ENCODE measurements around the gene MAT1A.

The MAT1A gene

GRCh38 chr10:80289451-80290287 is at the start of gene MAT1A:
MAT1A (minus strand) TSS chr10:80289658; CDS start chr10:80289423, 235 bp downstream.
- no peak within 1 kb of the TSS for H3K27ac ChIP-seq (ENCODE audit: low read depth, low read length)
- H3K4me3 ChIP-seq (ENCODE audit: low read depth, low read length), result peak within 1 kb of the TSS; percentile 36
- H3K4me1 ChIP-seq (ENCODE audit: control insufficient read depth, insufficient read depth, low read length), result peaks cover 9% of the 10 kb centered on the region
- peak within 1 kb of the TSS; percentile 43; the same call in 1 of the 2 replicates for H3K9ac ChIP-seq (ENCODE audit: low read depth, low read length)
- H3K27me3 ChIP-seq (ENCODE audit: control insufficient read depth, insufficient read depth, low read length), result 0 out of 2 replicates have a peak, but pooled peaks cover 2% of the 10 kb centered on the region
- H3K9me3 ChIP-seq (ENCODE audit: control insufficient read depth, insufficient read depth, low read length), result no peaks in the 10 kb centered on the region
- H3K36me3 ChIP-seq (ENCODE audit: control insufficient read depth, insufficient read depth, low read length), result no peaks in the 10 kb centered on the region

GRCh38 chr10:80333983-80334382 is 44.5 kb upstream of the MAT1A start:
- Histone ChIP-seq H3K9me3 (ENCODE audit: control insufficient read depth, insufficient read depth, low read length) (no peaks in the 10 kb centered on the region), H3K27me3 (ENCODE audit: control insufficient read depth, insufficient read depth, low read length) (no peaks in the 10 kb centered on the region), H3K4me1 (ENCODE audit: control insufficient read depth, insufficient read depth, low read length) (no peaks in the 10 kb centered on the region)

GRCh38 chr10:80324891-80325364 is 35.5 kb upstream of the MAT1A start:
- Histone ChIP-seq H3K36me3 (ENCODE audit: control insufficient read depth, insufficient read depth, low read length) (no peaks in the 10 kb centered on the region), H3K9me3 (ENCODE audit: control insufficient read depth, insufficient read depth, low read length) (no peaks in the 10 kb centered on the region), H3K9ac (ENCODE audit: low read depth, low read length) (no peak overlapping the region), H3K4me3 (ENCODE audit: low read depth, low read length) (no peak overlapping the region), H3K27ac (ENCODE audit: low read depth, low read length) (no peak overlapping the region), H3K4me1 (ENCODE audit: control insufficient read depth, insufficient read depth, low read length) (peaks cover 7% of the 10 kb centered on the region), H3K27me3 (ENCODE audit: control insufficient read depth, insufficient read depth, low read length) (no peaks in the 10 kb centered on the region)

More at GRCh38 chr10:80333983-80334382, 44.5 kb upstream of the MAT1A start:
- Histone ChIP-seq H3K4me3 (ENCODE audit: low read depth, low read length) (no peak overlapping the region), H3K36me3 (ENCODE audit: control insufficient read depth, insufficient read depth, low read length) (no peaks in the 10 kb centered on the region), H3K27ac (ENCODE audit: low read depth, low read length) (no peak overlapping the region), H3K9ac (ENCODE audit: low read depth, low read length) (no peak overlapping the region)

- H3K27me3 ChIP-seq (ENCODE audit: control insufficient read depth, insufficient read depth, low read length), result no peaks in the 10 kb centered on the region
- H3K27ac ChIP-seq (ENCODE audit: low read depth, low read length), result no peak overlapping the region
- H3K9ac ChIP-seq (ENCODE audit: low read depth, low read length), result no peak overlapping the region
- no peaks in the 10 kb centered on the region for H3K9me3 ChIP-seq (ENCODE audit: control insufficient read depth, insufficient read depth, low read length)
- peaks cover 7% of the 10 kb centered on the region for H3K4me1 ChIP-seq (ENCODE audit: control insufficient read depth, insufficient read depth, low read length)
- no peaks in the 10 kb centered on the region for H3K36me3 ChIP-seq (ENCODE audit: control insufficient read depth, insufficient read depth, low read length)
- no peak overlapping the region for H3K4me3 ChIP-seq (ENCODE audit: low read depth, low read length)
These were observed 34.6 kb upstream of the MAT1A start for GRCh38 chr10:80324086-80324485.

DNA sequence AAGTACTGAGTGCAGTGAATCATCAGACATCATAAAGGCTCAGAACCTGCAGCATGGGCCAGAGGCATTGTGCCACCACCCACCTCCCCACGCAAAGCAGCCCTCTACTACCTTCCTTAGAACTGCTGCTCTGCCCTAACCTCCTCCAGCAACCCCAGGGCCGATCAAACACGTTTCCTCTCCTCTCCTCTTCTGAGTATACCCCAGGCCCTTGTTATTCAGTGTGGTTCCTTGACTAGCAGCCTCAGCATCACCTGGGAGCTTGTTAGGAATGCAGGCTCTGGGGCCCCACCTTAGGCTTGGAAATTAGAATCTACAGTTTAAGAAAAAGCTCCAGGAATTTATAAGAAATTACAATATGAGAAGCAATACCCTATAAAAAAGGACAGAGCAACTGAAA is 33.9 kb upstream of the MAT1A start:
- H3K36me3 ChIP-seq (ENCODE audit: control insufficient read depth, insufficient read depth, low read length), result no peaks in the 10 kb centered on the region
- H3K4me1 ChIP-seq (ENCODE audit: control insufficient read depth, insufficient read depth, low read length), result peaks cover 7% of the 10 kb centered on the region
- H3K27ac ChIP-seq (ENCODE audit: low read depth, low read length), result no peak overlapping the region
- no peaks in the 10 kb centered on the region for H3K27me3 ChIP-seq (ENCODE audit: control insufficient read depth, insufficient read depth, low read length)
- no peak overlapping the region for H3K4me3 ChIP-seq (ENCODE audit: low read depth, low read length)
- H3K9ac ChIP-seq (ENCODE audit: low read depth, low read length), result no peak overlapping the region
- no peaks in the 10 kb centered on the region for H3K9me3 ChIP-seq (ENCODE audit: control insufficient read depth, insufficient read depth, low read length)

- H3K27me3 ChIP-seq (ENCODE audit: control insufficient read depth, insufficient read depth, low read length), result no peaks in the 10 kb centered on the region
- H3K27ac ChIP-seq (ENCODE audit: low read depth, low read length), result no peak overlapping the region
- no peaks in the 10 kb centered on the region for H3K36me3 ChIP-seq (ENCODE audit: control insufficient read depth, insufficient read depth, low read length)
- H3K4me3 ChIP-seq (ENCODE audit: low read depth, low read length), result no peak overlapping the region
- H3K4me1 ChIP-seq (ENCODE audit: control insufficient read depth, insufficient read depth, low read length), result peaks cover 7% of the 10 kb centered on the region
- no peak overlapping the region for H3K9ac ChIP-seq (ENCODE audit: low read depth, low read length)
- H3K9me3 ChIP-seq (ENCODE audit: control insufficient read depth, insufficient read depth, low read length), result no peaks in the 10 kb centered on the region
These were observed 33.3 kb upstream of the MAT1A start for GRCh38 chr10:80322711-80323110.

GRCh38 chr10:80322158-80322557 is 32.7 kb upstream of the MAT1A start:
- Histone ChIP-seq H3K27ac (ENCODE audit: low read depth, low read length) (no peak overlapping the region), H3K36me3 (ENCODE audit: control insufficient read depth, insufficient read depth, low read length) (no peaks in the 10 kb centered on the region), H3K9me3 (ENCODE audit: control insufficient read depth, insufficient read depth, low read length) (no peaks in the 10 kb centered on the region), H3K4me3 (ENCODE audit: low read depth, low read length) (no peak overlapping the region), H3K4me1 (ENCODE audit: control insufficient read depth, insufficient read depth, low read length) (peaks cover 7% of the 10 kb centered on the region), H3K27me3 (ENCODE audit: control insufficient read depth, insufficient read depth, low read length) (no peaks in the 10 kb centered on the region), H3K9ac (ENCODE audit: low read depth, low read length) (no peak overlapping the region)

- no peaks in the 10 kb centered on the region for H3K27me3 ChIP-seq (ENCODE audit: control insufficient read depth, insufficient read depth, low read length)
- no peak overlapping the region for H3K9ac ChIP-seq (ENCODE audit: low read depth, low read length)
- H3K36me3 ChIP-seq (ENCODE audit: control insufficient read depth, insufficient read depth, low read length), result no peaks in the 10 kb centered on the region
- H3K4me3 ChIP-seq (ENCODE audit: low read depth, low read length), result no peak overlapping the region
- H3K9me3 ChIP-seq (ENCODE audit: control insufficient read depth, insufficient read depth, low read length), result no peaks in the 10 kb centered on the region
- no peak overlapping the region for H3K27ac ChIP-seq (ENCODE audit: low read depth, low read length)
- peaks cover 7% of the 10 kb centered on the region for H3K4me1 ChIP-seq (ENCODE audit: control insufficient read depth, insufficient read depth, low read length)
These were observed 31.7 kb upstream of the MAT1A start for GRCh38 chr10:80321183-80321582.

GRCh38 chr10:80320377-80320776 is 30.9 kb upstream of the MAT1A start:
- Histone ChIP-seq H3K27me3 (ENCODE audit: control insufficient read depth, insufficient read depth, low read length) (no peaks in the 10 kb centered on the region), H3K9me3 (ENCODE audit: control insufficient read depth, insufficient read depth, low read length) (no peaks in the 10 kb centered on the region), H3K4me3 (ENCODE audit: low read depth, low read length) (no peak overlapping the region), H3K9ac (ENCODE audit: low read depth, low read length) (no peak overlapping the region), H3K27ac (ENCODE audit: low read depth, low read length) (no peak overlapping the region), H3K4me1 (ENCODE audit: control insufficient read depth, insufficient read depth, low read length) (peaks cover 7% of the 10 kb centered on the region), H3K36me3 (ENCODE audit: control insufficient read depth, insufficient read depth, low read length) (no peaks in the 10 kb centered on the region)

- Histone ChIP-seq H3K27ac (ENCODE audit: low read depth, low read length) (no peak overlapping the region), H3K27me3 (ENCODE audit: control insufficient read depth, insufficient read depth, low read length) (no peaks in the 10 kb centered on the region)
These were observed 30.4 kb upstream of the MAT1A start for GRCh38 chr10:80319725-80320290.

DNA sequence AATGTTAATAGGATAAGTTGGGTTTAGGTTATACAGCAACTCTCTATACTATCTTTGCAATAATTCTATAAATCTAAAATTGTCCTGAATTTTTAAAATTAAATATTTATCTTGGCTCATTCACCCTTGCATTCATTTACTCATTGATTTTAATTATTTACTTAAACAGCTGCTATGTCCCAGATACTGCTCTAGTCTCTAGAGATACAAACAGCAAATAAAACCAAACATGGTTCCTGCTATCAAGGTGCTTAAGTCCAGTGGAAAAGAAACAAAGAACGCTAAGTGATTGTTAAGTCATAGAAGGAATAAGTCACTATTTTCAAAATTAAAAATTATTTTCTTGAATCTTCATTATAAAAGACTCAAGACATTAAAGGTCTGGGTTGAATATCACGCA is 29.9 kb upstream of the MAT1A start:
- H3K36me3 ChIP-seq (ENCODE audit: control insufficient read depth, insufficient read depth, low read length), result no peaks in the 10 kb centered on the region
- H3K27ac ChIP-seq (ENCODE audit: low read depth, low read length), result no peak overlapping the region

More at GRCh38 chr10:80319725-80320290, 30.4 kb upstream of the MAT1A start:
- H3K4me3 ChIP-seq (ENCODE audit: low read depth, low read length), result no peak overlapping the region
- no peak overlapping the region for H3K9ac ChIP-seq (ENCODE audit: low read depth, low read length)
- H3K4me1 ChIP-seq (ENCODE audit: control insufficient read depth, insufficient read depth, low read length), result peaks cover 1% of the 10 kb centered on the region
- H3K36me3 ChIP-seq (ENCODE audit: control insufficient read depth, insufficient read depth, low read length), result no peaks in the 10 kb centered on the region
- H3K9me3 ChIP-seq (ENCODE audit: control insufficient read depth, insufficient read depth, low read length), result no peaks in the 10 kb centered on the region

More for the DNA sequence above, 29.9 kb upstream of the MAT1A start:
- H3K4me1 ChIP-seq (ENCODE audit: control insufficient read depth, insufficient read depth, low read length), result no peaks in the 10 kb centered on the region
- no peak overlapping the region for H3K9ac ChIP-seq (ENCODE audit: low read depth, low read length)
- H3K4me3 ChIP-seq (ENCODE audit: low read depth, low read length), result no peak overlapping the region
- no peaks in the 10 kb centered on the region for H3K27me3 ChIP-seq (ENCODE audit: control insufficient read depth, insufficient read depth, low read length)
- H3K9me3 ChIP-seq (ENCODE audit: control insufficient read depth, insufficient read depth, low read length), result no peaks in the 10 kb centered on the region
